Panc1 (cell line): ENCODE measurements around the gene RAX2. TPM values are rescaled to one million over a fixed set of nuclear protein-coding genes. Genes with fewer than 3 reads are reported as not detected.

ENCODE experiments used
- ATAC-seq: fragments of 200-7000 bp; cut with Tn5 transposase; 2 replicates; pipeline ENCODE4 v1.9.1; 2020; ENCODE audit warnings: mild to moderate bottlenecking, moderate library complexity
- BruUV-seq: library from RNA; stranded (reverse); fragments of 400-500 nt; replicated peaks from 2 replicates; lab custom pipeline; 2021; lab: Mats Ljungman, UMichigan
- CTCF ChIA-PET: fragments of 300-600 bp; sonication (Branson Sonifier 250); formaldehyde crosslinking; loops from one replicate; lab custom pipeline; 2022; ENCODE audit warnings: antibody characterized with exemption; lab: Charles Lee
- POLR2A ChIA-PET: fragments of 300-600 bp; sonication (Branson Sonifier 250); formaldehyde crosslinking; loops from one replicate; lab custom pipeline; 2022; ENCODE audit warnings: antibody characterized with exemption; lab: Charles Lee
- DNase-seq: peaks from one replicate; pipeline ENCODE4 v3.0.0-alpha.2; 2010; ENCODE audit warnings: low read depth, low spot score
- H3K27ac ChIP-seq: 2 replicates; pipeline ENCODE4 v1.5.1; 2011; ENCODE audit warnings: mild to moderate bottlenecking, low read length, inconsistent platforms
- H3K27me3 ChIP-seq: fragments of 200-500 bp; sonication (Bioruptor generic); 2 replicates; pipeline ENCODE4 v1.6.0; 2014; ENCODE audit warnings: low read length, inconsistent platforms; ENCODE audit not compliant: control insufficient read depth, insufficient read depth
- H3K36me3 ChIP-seq: fragments of 200-500 bp; sonication (Bioruptor generic); 2 replicates; pipeline ENCODE4 v1.5.1; 2014; ENCODE audit warnings: inconsistent platforms, mild to moderate bottlenecking, low read length, moderate library complexity; ENCODE audit not compliant: control insufficient read depth, insufficient read depth
- H3K4me1 ChIP-seq: 2 replicates; pipeline ENCODE4 v1.5.1; 2011; ENCODE audit warnings: inconsistent platforms, mild to moderate bottlenecking, low read length, moderate library complexity; ENCODE audit not compliant: control insufficient read depth, insufficient read depth
- H3K4me3 ChIP-seq, 2 experiments: 2 replicates each; pipeline ENCODE4 v1.5.1; 2011 to 2012; ENCODE audit warnings: low read depth in 2 of 2, low read length in 2 of 2, mild to moderate bottlenecking in 2 of 2, inconsistent platforms in 1 of 2, moderate library complexity in 1 of 2
- H3K9me3 ChIP-seq: fragments of 200-500 bp; sonication (Bioruptor generic); 2 replicates; pipeline ENCODE4 v1.5.1; 2014; ENCODE audit warnings: low read depth, mild to moderate bottlenecking, inconsistent platforms, low read length, moderate library complexity; ENCODE audit not compliant: control insufficient read depth, insufficient read depth
- CTCF ChIP-seq: fragments of 450-650 bp; IDR thresholded peaks from 2 replicates; pipeline ENCODE4 v1.5.1; 2017; ENCODE audit warnings: mild to moderate bottlenecking
- POLR2AphosphoS5 ChIP-seq: IDR thresholded peaks from 2 replicates; pipeline ENCODE4 v1.6.1; 2012; ENCODE audit warnings: mild to moderate bottlenecking, low read depth, low read length, moderate library complexity
- SIN3A ChIP-seq: IDR thresholded peaks from 2 replicates; pipeline ENCODE4 v1.6.1; 2012; ENCODE audit warnings: low read depth, mild to moderate bottlenecking, low read length, moderate library complexity, borderline replicate concordance; ENCODE audit not compliant: insufficient read depth
- TCF7L2 ChIP-seq: IDR thresholded peaks from 2 replicates; pipeline ENCODE4 v1.6.1; 2011; ENCODE audit warnings: mild to moderate bottlenecking, low read depth, low read length, inconsistent platforms
- in situ Hi-C: cut with HindIII; loops from 2 replicates; pipeline ENCODE4 v1.10.0; 2016; ENCODE audit warnings: low sequenced_read_pairs, low pct_unique_long_range_greater_than_20kb
- intact Hi-C: fragments of 100-400 bp; cut with micrococcal nuclease; formaldehyde crosslinking; loops from one replicate; pipeline ENCODE4 v1.10.0; 2022; ENCODE audit not compliant: unreplicated experiment
- total RNA-seq: library from RNA; stranded (reverse); gene quantifications from one replicate; pipeline ENCODE4 v1.2.1, GENCODE V29; 2021; ENCODE audit not compliant: unreplicated experiment
- TF ChIP-seq, protein P1 (sequence below), 2 experiments: IDR thresholded peaks; 2 replicates each; pipeline ENCODE4 v1.6.1; 2011 to 2012; ENCODE audit warnings: low read depth in 2 of 2, control low read depth in 1 of 2, low read length in 1 of 2, mild to moderate bottlenecking in 1 of 2, moderate library complexity in 1 of 2; ENCODE audit not compliant: insufficient read depth in 1 of 2

RAX2 gene
- total RNA-seq, 1 experiment from 2014 or later, result not detected

DNA sequence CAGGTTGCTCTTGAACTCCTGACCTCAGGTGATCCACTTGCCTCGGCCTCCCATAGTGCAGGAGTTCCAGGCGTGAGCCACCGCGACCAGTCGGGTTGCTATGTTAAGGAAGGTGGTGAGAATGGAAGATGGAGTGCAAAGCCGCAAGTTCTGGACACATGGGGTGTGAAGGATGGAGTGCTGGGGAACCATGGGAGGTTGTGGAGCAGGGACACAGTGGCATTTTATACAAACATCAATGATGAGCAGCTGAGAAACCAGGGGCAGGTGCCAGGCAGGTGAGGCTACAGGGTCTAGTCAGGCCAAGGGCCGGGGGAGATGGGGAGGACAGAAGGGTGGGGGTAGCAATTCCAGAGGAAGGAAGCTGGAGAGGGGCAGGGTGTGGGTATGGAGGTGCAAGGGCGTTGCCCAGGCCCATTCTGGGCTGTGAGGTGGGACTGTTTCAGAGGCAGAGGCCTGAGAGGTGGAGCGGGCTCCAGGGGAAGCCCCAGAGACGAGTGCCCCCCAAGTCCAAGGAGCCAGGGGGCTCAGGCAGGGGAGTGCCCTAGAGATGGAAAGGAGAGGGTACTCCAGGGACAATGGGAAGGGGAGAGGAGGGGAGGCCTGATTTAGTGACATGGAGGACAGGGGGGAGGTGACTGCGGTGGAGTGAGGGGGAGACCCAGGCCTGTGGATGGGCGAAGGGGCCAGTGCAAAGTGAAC lies 1.9 kb upstream of the RAX2 start:
- no TSS peak for BruUV-seq
- no peak overlapping the region for H3K27ac ChIP-seq
- no peaks in the 10 kb centered on the region for H3K36me3 ChIP-seq
- no peaks in the 10 kb centered on the region for H3K4me1 ChIP-seq
- DNase-seq, result no peak
- no peak for ATAC-seq
- ChIA-PET CTCF (no interaction called here), POLR2A (no interaction called here)
- TF ChIP-seq, protein P1, sequence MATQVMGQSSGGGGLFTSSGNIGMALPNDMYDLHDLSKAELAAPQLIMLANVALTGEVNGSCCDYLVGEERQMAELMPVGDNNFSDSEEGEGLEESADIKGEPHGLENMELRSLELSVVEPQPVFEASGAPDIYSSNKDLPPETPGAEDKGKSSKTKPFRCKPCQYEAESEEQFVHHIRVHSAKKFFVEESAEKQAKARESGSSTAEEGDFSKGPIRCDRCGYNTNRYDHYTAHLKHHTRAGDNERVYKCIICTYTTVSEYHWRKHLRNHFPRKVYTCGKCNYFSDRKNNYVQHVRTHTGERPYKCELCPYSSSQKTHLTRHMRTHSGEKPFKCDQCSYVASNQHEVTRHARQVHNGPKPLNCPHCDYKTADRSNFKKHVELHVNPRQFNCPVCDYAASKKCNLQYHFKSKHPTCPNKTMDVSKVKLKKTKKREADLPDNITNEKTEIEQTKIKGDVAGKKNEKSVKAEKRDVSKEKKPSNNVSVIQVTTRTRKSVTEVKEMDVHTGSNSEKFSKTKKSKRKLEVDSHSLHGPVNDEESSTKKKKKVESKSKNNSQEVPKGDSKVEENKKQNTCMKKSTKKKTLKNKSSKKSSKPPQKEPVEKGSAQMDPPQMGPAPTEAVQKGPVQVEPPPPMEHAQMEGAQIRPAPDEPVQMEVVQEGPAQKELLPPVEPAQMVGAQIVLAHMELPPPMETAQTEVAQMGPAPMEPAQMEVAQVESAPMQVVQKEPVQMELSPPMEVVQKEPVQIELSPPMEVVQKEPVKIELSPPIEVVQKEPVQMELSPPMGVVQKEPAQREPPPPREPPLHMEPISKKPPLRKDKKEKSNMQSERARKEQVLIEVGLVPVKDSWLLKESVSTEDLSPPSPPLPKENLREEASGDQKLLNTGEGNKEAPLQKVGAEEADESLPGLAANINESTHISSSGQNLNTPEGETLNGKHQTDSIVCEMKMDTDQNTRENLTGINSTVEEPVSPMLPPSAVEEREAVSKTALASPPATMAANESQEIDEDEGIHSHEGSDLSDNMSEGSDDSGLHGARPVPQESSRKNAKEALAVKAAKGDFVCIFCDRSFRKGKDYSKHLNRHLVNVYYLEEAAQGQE (IDR thresholded peaks at IDR 0.05; ENCODE audit: insufficient read depth in 1 of 2, low read depth in 2 of 2, low read length in 1 of 2), result no peak
- no peak for TF ChIP-seq SIN3A
- no peak for TF ChIP-seq CTCF
- no peak for TF ChIP-seq POLR2AphosphoS5
- TF ChIP-seq TCF7L2, result no peak
- no peaks in the 10 kb centered on the region for H3K27me3 ChIP-seq
- in situ Hi-C loops, result no loop called here
- H3K9me3 ChIP-seq, result no peaks in the 10 kb centered on the region
- intact Hi-C loops, result no loop called here
- no peak overlapping the region for H3K4me3 ChIP-seq

DNA sequence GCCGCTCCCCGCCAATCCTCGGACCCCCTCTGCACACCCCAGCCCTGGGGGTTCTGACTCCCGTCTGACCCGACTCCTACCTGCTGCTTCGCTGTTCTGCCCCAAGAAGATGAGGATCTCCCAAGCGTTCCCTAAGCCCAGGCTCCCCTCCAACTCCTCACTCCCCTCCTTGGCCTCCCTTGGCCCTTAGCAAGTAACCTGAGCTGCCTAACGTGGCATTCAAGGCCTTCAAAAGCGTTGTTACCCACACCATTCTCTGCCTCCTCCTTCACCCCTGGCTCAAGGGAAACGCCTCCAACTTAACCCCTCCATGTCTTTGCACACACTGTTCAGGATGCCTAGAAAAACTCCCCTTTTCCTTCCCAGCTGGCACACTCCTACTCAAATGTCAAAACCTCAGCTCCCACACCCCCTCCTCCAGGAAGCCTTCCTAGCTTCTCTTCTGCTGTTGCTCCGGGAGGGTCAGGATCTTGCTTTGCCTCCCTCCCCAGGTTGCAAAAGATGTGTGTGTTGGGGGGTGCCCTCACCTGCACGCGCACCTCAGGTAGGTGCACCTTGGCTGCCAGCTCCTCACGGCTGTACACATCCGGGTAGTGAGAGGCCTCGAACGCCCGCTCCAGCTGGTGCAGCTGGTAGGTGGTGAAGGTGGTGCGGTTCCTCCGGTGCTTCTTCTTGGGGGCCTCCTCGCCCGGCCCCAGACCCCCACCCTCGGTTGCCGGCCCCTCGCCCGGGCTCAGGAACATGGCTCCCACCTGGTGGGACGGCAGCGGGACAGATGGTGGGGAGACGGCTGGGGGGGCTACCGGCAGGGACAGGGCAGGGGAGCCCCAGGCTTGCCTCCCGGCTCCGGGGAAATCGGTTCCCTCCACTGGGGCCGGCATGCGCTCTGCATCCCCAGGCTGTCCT lies 775 bp downstream of the RAX2 start:
- no TSS peak for BruUV-seq
- in situ Hi-C loops, result no loop called here
- no peaks in the 10 kb centered on the region for H3K4me1 ChIP-seq
- DNase-seq (no peak), ATAC-seq (peak; percentile 19; the same call in 1 of the 2 replicates)
- no peak overlapping the region for H3K4me3 ChIP-seq
- ChIA-PET CTCF (no interaction called here), POLR2A (no interaction called here)
- no peak for TF ChIP-seq SIN3A
- TF ChIP-seq TCF7L2, result no peak
- TF ChIP-seq, protein P1 (IDR thresholded peaks at IDR 0.05; ENCODE audit: insufficient read depth in 1 of 2, low read depth in 2 of 2, low read length in 1 of 2), result no peak
- TF ChIP-seq POLR2AphosphoS5, result no peak
- TF ChIP-seq CTCF, result no peak
- H3K36me3 ChIP-seq, result no peaks in the 10 kb centered on the region
- no peak overlapping the region for H3K27ac ChIP-seq
- no peaks in the 10 kb centered on the region for H3K27me3 ChIP-seq
- intact Hi-C loops, result no loop called here
- H3K9me3 ChIP-seq, result no peaks in the 10 kb centered on the region
